CD4-positive, alpha-beta memory T cell (primary cell): ENCODE results near the gene PAK5. TPM values are rescaled to one million over a fixed set of nuclear protein-coding genes. Genes with fewer than 3 reads are reported as not detected.
A peak's percentile ranks its signal among the peaks of the same experiment; 100 is the strongest.

Experiments
- CTCF ChIA-PET: fragments of 350-600 bp; sonication (Branson Sonifier 250); formaldehyde crosslinking; loops from one replicate; lab custom pipeline; 2021; ENCODE audit warnings: inconsistent platforms; ENCODE audit not compliant: partially characterized antibody; lab: Charles Lee
- POLR2A ChIA-PET: fragments of 350-600 bp; sonication (Branson Sonifier 250); formaldehyde crosslinking; loops from one replicate; lab custom pipeline; 2021; ENCODE audit not compliant: partially characterized antibody; lab: Charles Lee
- DNase-seq, 5 donors: peaks; one replicate each; pipeline versions ENCODE4 v3.0.0 to v3.0.0-alpha.2; 2020 to 2022; ENCODE audit warnings: mixed read lengths in 1 of 5
- H3K27ac ChIP-seq: one replicate; pipeline ENCODE4 v1.7.0; 2013; ENCODE audit warnings: low read depth, low read length
- H3K27me3 ChIP-seq: 2 replicates; pipeline ENCODE4 v1.7.0; 2013; ENCODE audit warnings: mild to moderate bottlenecking, low read length, moderate library complexity; ENCODE audit not compliant: insufficient read depth
- H3K36me3 ChIP-seq: 2 replicates; pipeline ENCODE4 v1.7.0; 2013; ENCODE audit warnings: mild to moderate bottlenecking, low read length, moderate library complexity; ENCODE audit not compliant: insufficient read depth
- H3K4me1 ChIP-seq: 2 replicates; pipeline ENCODE4 v1.7.0; 2013; ENCODE audit warnings: mild to moderate bottlenecking, low read length, moderate library complexity; ENCODE audit not compliant: insufficient read depth
- H3K4me3 ChIP-seq, 2 donors: one replicate each; pipeline ENCODE4 v1.7.0; 2013; ENCODE audit warnings: low read length in 2 of 2, mild to moderate bottlenecking in 1 of 2
- H3K9me3 ChIP-seq, 2 donors: one replicate each; pipeline ENCODE4 v1.7.0; 2013; ENCODE audit warnings: low read length in 2 of 2, control low read depth in 1 of 2; ENCODE audit not compliant: control insufficient read depth in 1 of 2
- H3K27ac Mint-ChIP-seq, 7 donors: one replicate each; pipeline ENCODE4 v1.8.0; 2020 to 2021; ENCODE audit warnings: mixed read lengths in 7 of 7, mild to moderate bottlenecking in 6 of 7, inconsistent platforms in 3 of 7, moderate library complexity in 3 of 7
- H3K27me3 Mint-ChIP-seq, 2 donors: one replicate each; pipeline ENCODE4 v1.8.0; 2020 to 2021; ENCODE audit warnings: mixed read lengths in 2 of 2
- H3K36me3 Mint-ChIP-seq, 2 donors: one replicate each; pipeline ENCODE4 v1.8.0; 2020 to 2021; ENCODE audit warnings: mixed read lengths in 2 of 2, inconsistent platforms in 1 of 2, mild to moderate bottlenecking in 1 of 2
- H3K4me1 Mint-ChIP-seq, 4 donors: one replicate each; pipeline ENCODE4 v1.8.0; 2020 to 2021; ENCODE audit warnings: mixed read lengths in 4 of 4, mild to moderate bottlenecking in 1 of 4
- H3K4me3 Mint-ChIP-seq, 8 donors: one replicate each; pipeline ENCODE4 v1.8.0; 2020 to 2021; ENCODE audit warnings: mixed read lengths in 8 of 8, mild to moderate bottlenecking in 7 of 8, moderate library complexity in 6 of 8, inconsistent platforms in 3 of 8
- H3K9me3 Mint-ChIP-seq, 8 donors: one replicate each; pipeline ENCODE4 v1.8.0; 2020 to 2021; ENCODE audit warnings: mixed read lengths in 8 of 8, mild to moderate bottlenecking in 5 of 8, inconsistent platforms in 3 of 8, moderate library complexity in 1 of 8
- intact Hi-C: fragments of 100-400 bp; cut with micrococcal nuclease; formaldehyde crosslinking; loops from one replicate; pipeline ENCODE4 v1.15.1; 2023
- polyA plus RNA-seq, 2 donors: library from polyadenylated mRNA; unstranded; fragments of 300-500 nt; fragmentation: Illumina TruSeq; gene quantifications; one replicate each; pipeline ENCODE4 v1.2.3, GENCODE V29; 2021
- total RNA-seq, 2 experiments: library from RNA; stranded (reverse); gene quantifications; one replicate each; pipeline ENCODE4 v1.2.3, GENCODE V29; 2021

Gene PAK5
- total and polyA plus RNA-seq, 4 experiments from 2014 or later = not detected

- H3K27ac Mint-ChIP-seq = no peak overlapping the region
- intact Hi-C loops = no loop called here
Observed at GRCh38 chr20:9491324-9491723, 347.6 kb downstream of the PAK5 start.

GRCh38 chr20:9490631-9491030 lies 348.2 kb downstream of the PAK5 start:
- Mint-ChIP-seq H3K4me1 (no peaks in the 10 kb centered on the region), H3K27ac (no peak overlapping the region), H3K27me3 (peaks cover 0 to 2% of the 10 kb centered on the region in 2 donors), H3K9me3 (peaks cover 0 to 11% (median 3%) of the 10 kb centered on the region in 8 donors), H3K4me3 (no peak overlapping the region), H3K36me3 (no peaks in the 10 kb centered on the region)
- no peaks in the 10 kb centered on the region for H3K9me3 ChIP-seq
- no peaks in the 10 kb centered on the region for H3K36me3 ChIP-seq
- no peaks in the 10 kb centered on the region for H3K27me3 ChIP-seq
- DNase-seq = no peak
- H3K4me1 ChIP-seq = no peaks in the 10 kb centered on the region
- ChIA-PET POLR2A (no interaction called here), CTCF (no interaction called here)
- intact Hi-C loops = no loop called here
- H3K4me3 ChIP-seq = no peak overlapping the region
- no peak overlapping the region for H3K27ac ChIP-seq

More at GRCh38 chr20:9491324-9491723, 347.6 kb downstream of the PAK5 start:
- Mint-ChIP-seq H3K4me3 (no peak overlapping the region), H3K36me3 (no peaks in the 10 kb centered on the region), H3K4me1 (no peaks in the 10 kb centered on the region), H3K9me3 (peaks cover 0 to 11% (median 6%) of the 10 kb centered on the region in 8 donors), H3K27me3 (peaks cover 0 to 2% of the 10 kb centered on the region in 2 donors)
- ChIA-PET POLR2A (no interaction called here), CTCF (no interaction called here)
- no peaks in the 10 kb centered on the region for H3K36me3 ChIP-seq
- H3K27me3 ChIP-seq = no peaks in the 10 kb centered on the region
- no peak for DNase-seq
- H3K4me1 ChIP-seq = no peaks in the 10 kb centered on the region
- H3K9me3 ChIP-seq = no peaks in the 10 kb centered on the region
- H3K4me3 ChIP-seq = no peak overlapping the region
- no peak overlapping the region for H3K27ac ChIP-seq

- peaks cover 0 to 2% of the 10 kb centered on the region in 2 donors for H3K27me3 Mint-ChIP-seq
- POLR2A ChIA-PET = no interaction called here
Observed at GRCh38 chr20:9490161-9490560, 348.7 kb downstream of the PAK5 start.

GRCh38 chr20:9488063-9488462 lies 350.8 kb downstream of the PAK5 start:
- no peaks in the 10 kb centered on the region for H3K36me3 Mint-ChIP-seq
- Histone ChIP-seq H3K4me1 (no peaks in the 10 kb centered on the region), H3K4me3 (no peak overlapping the region), H3K27ac (no peak overlapping the region), H3K9me3 (no peaks in the 10 kb centered on the region), H3K36me3 (no peaks in the 10 kb centered on the region), H3K27me3 (no peaks in the 10 kb centered on the region)
- H3K4me1 Mint-ChIP-seq = no peaks in the 10 kb centered on the region
- H3K27ac Mint-ChIP-seq = no peak overlapping the region
- CTCF ChIA-PET = no interaction called here
- DNase-seq = no peak
- H3K9me3 Mint-ChIP-seq = peaks cover 0 to 11% (median 3%) of the 10 kb centered on the region in 8 donors
- intact Hi-C loops = no loop called here
- H3K27me3 Mint-ChIP-seq = no peaks in the 10 kb centered on the region
- no peak overlapping the region for H3K4me3 Mint-ChIP-seq
- POLR2A ChIA-PET = no interaction called here

More at GRCh38 chr20:9490161-9490560, 348.7 kb downstream of the PAK5 start:
- H3K27ac ChIP-seq = no peak overlapping the region
- peak overlapping the region in 1 of 8 donors; percentile 16 for H3K4me3 Mint-ChIP-seq
- no peak for DNase-seq
- no peaks in the 10 kb centered on the region for H3K36me3 Mint-ChIP-seq
- no peaks in the 10 kb centered on the region for H3K4me1 ChIP-seq
- no peaks in the 10 kb centered on the region for H3K27me3 ChIP-seq
- CTCF ChIA-PET = no interaction called here
- no peaks in the 10 kb centered on the region for H3K4me1 Mint-ChIP-seq
- peaks cover 0 to 11% (median 2%) of the 10 kb centered on the region in 8 donors for H3K9me3 Mint-ChIP-seq
- H3K27ac Mint-ChIP-seq = no peak overlapping the region
- no peaks in the 10 kb centered on the region for H3K9me3 ChIP-seq
- intact Hi-C loops = no loop called here
- H3K4me3 ChIP-seq = no peak overlapping the region
- no peaks in the 10 kb centered on the region for H3K36me3 ChIP-seq

Other genes with a start within 250 kb of the PAK5 start
- gene ANKEF1, start 195.9 kb upstream of the PAK5 start, total RNA-seq = 1 to 10 TPM; 5.0 to 5.1 TPM
- gene ANKEF1, start 195.9 kb upstream of the PAK5 start, polyA plus RNA-seq = 1 to 10 TPM; 5.2 to 7.8 TPM